Vagina (tissue), 2 donors: ENCODE data around the gene CDH1. TPM values are rescaled to one million over a fixed set of nuclear protein-coding genes. Genes with fewer than 3 reads are reported as not detected.
A peak's percentile ranks its signal among the peaks of the same experiment; 100 is the strongest.

Experiments used
- DNase-seq, 2 donors: peaks; one replicate each; pipeline ENCODE4 v3.0.0-alpha.2; 2017; ENCODE audit errors: extremely low spot score in 2 of 2
- H3K27ac ChIP-seq: fragments of 200-600 bp; sonication (generic); one replicate; pipeline ENCODE4 v1.5.1; 2019
- H3K27me3 ChIP-seq: fragments of 200-600 bp; sonication (generic); one replicate; pipeline ENCODE4 v1.5.1; 2019
- H3K36me3 ChIP-seq, 2 donors: fragments of 200-600 bp; sonication (generic); one replicate each; pipeline ENCODE4 v1.5.1; 2017 to 2019
- H3K4me1 ChIP-seq: fragments of 200-600 bp; sonication (generic); one replicate; pipeline ENCODE4 v1.5.1; 2019
- H3K4me3 ChIP-seq, 2 donors: fragments of 200-600 bp; sonication (generic); 1 replicate in 1 of 2; 2 replicates in 1 of 2; pipeline ENCODE4 v1.5.1; 2016 to 2019
- H3K9me3 ChIP-seq: fragments of 200-600 bp; sonication (generic); one replicate; pipeline ENCODE4 v1.5.1; 2019
- POLR2A ChIP-seq, 2 donors: fragments of 450-650 bp; IDR thresholded peaks; one replicate each; pipeline ENCODE4 v1.6.1; 2017; ENCODE audit warnings: antibody characterized with exemption in 2 of 2, mild to moderate bottlenecking in 2 of 2, moderate library complexity in 2 of 2
- POLR2AphosphoS5 ChIP-seq, 2 donors: sonication (generic); formaldehyde crosslinking; IDR thresholded peaks; one replicate each; pipeline ENCODE4 v1.9.0; 2017; ENCODE audit warnings: antibody characterized with exemption in 2 of 2, mild to moderate bottlenecking in 2 of 2, low read depth in 1 of 2; ENCODE audit not compliant: insufficient read depth in 1 of 2
- intact Hi-C: fragments of 100-400 bp; cut with DNase I; formaldehyde crosslinking; loops from one replicate; pipeline ENCODE4 v1.15.1; 2023
- total RNA-seq: library from RNA; depleted of rRNA; stranded (reverse); fragments of >200 nt; gene quantifications from one replicate; pipeline ENCODE4 v1.2.3, GENCODE V29; 2016
- TF ChIP-seq, protein P1 (sequence below), 3 experiments: fragments of 450-650 bp in 2 of 3; fragments of 200-600 bp in 1 of 3; sonication (generic) in 1 of 3; IDR thresholded peaks; one replicate each; pipeline ENCODE4 v1.5.1; 2017 to 2019; ENCODE audit warnings: antibody characterized with exemption in 3 of 3, mild to moderate bottlenecking in 2 of 3, moderate library complexity in 2 of 3

CDH1 gene
- total RNA-seq: 116 TPM

DNA sequence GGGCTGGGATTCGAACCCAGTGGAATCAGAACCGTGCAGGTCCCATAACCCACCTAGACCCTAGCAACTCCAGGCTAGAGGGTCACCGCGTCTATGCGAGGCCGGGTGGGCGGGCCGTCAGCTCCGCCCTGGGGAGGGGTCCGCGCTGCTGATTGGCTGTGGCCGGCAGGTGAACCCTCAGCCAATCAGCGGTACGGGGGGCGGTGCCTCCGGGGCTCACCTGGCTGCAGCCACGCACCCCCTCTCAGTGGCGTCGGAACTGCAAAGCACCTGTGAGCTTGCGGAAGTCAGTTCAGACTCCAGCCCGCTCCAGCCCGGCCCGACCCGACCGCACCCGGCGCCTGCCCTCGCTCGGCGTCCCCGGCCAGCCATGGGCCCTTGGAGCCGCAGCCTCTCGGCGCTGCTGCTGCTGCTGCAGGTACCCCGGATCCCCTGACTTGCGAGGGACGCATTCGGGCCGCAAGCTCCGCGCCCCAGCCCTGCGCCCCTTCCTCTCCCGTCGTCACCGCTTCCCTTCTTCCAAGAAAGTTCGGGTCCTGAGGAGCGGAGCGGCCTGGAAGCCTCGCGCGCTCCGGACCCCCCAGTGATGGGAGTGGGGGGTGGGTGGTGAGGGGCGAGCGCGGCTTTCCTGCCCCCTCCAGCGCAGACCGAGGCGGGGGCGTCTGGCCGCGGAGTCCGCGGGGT is at the start of gene CDH1:
Gene CDH1 (plus strand): TSS at position 247 of the 684 bp plus-strand sequence. CDS start 124 bp downstream, at position 371.
- no peak for DNase-seq
- Histone ChIP-seq H3K4me1 (peaks cover 17% of the 10 kb centered on the region), H3K36me3 (no peaks in the 10 kb centered on the region)

GRCh38 chr16:68689921-68690320 is 47.2 kb upstream of the CDH1 start:
- no peak for DNase-seq
- no peaks in the 10 kb centered on the region for H3K27me3 ChIP-seq
- H3K9me3 ChIP-seq: no peaks in the 10 kb centered on the region
- H3K27ac ChIP-seq: no peak overlapping the region
- no peak overlapping the region for H3K4me3 ChIP-seq
- TF ChIP-seq POLR2A (IDR thresholded peaks at IDR 0.05) (no peak), POLR2AphosphoS5 (IDR thresholded peaks at IDR 0.05; ENCODE audit: insufficient read depth in 1 of 2, low read depth in 1 of 2) (no peak)
- TF ChIP-seq, protein P1, sequence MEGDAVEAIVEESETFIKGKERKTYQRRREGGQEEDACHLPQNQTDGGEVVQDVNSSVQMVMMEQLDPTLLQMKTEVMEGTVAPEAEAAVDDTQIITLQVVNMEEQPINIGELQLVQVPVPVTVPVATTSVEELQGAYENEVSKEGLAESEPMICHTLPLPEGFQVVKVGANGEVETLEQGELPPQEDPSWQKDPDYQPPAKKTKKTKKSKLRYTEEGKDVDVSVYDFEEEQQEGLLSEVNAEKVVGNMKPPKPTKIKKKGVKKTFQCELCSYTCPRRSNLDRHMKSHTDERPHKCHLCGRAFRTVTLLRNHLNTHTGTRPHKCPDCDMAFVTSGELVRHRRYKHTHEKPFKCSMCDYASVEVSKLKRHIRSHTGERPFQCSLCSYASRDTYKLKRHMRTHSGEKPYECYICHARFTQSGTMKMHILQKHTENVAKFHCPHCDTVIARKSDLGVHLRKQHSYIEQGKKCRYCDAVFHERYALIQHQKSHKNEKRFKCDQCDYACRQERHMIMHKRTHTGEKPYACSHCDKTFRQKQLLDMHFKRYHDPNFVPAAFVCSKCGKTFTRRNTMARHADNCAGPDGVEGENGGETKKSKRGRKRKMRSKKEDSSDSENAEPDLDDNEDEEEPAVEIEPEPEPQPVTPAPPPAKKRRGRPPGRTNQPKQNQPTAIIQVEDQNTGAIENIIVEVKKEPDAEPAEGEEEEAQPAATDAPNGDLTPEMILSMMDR (IDR thresholded peaks at IDR 0.05): no peak
- H3K36me3 ChIP-seq: no peaks in the 10 kb centered on the region
- no peaks in the 10 kb centered on the region for H3K4me1 ChIP-seq
- intact Hi-C loops: loop anchor here (10.0 kb wide), 1 partner anchor 115 kb away; no protein-coding TSS in a partner anchor

More for the DNA sequence above, at the start of gene CDH1:
- TF ChIP-seq, protein P1 (IDR thresholded peaks at IDR 0.05): no peak
- TF ChIP-seq POLR2A (IDR thresholded peaks at IDR 0.05) (peak in 1 of 2 donors; percentile 26), POLR2AphosphoS5 (IDR thresholded peaks at IDR 0.05; ENCODE audit: insufficient read depth in 1 of 2, low read depth in 1 of 2) (peak in 1 of 2 donors; percentile 61)
- Histone ChIP-seq H3K4me3 (peak within 1 kb of the TSS; percentile 40 to 51), H3K27me3 (no peaks in the 10 kb centered on the region), H3K9me3 (no peaks in the 10 kb centered on the region), H3K27ac (peak within 1 kb of the TSS; percentile 72)
- intact Hi-C loops: no loop called here

GRCh38 chr16:68695575-68695974 is 41.5 kb upstream of the CDH1 start:
- H3K27me3 ChIP-seq: no peaks in the 10 kb centered on the region
- intact Hi-C loops: loop anchor here (10.0 kb wide), 1 partner anchor 121 kb away; no protein-coding TSS in a partner anchor
- H3K4me3 ChIP-seq: no peak overlapping the region
- H3K9me3 ChIP-seq: no peaks in the 10 kb centered on the region
- no peak for TF ChIP-seq POLR2A (IDR thresholded peaks at IDR 0.05)
- no peak for TF ChIP-seq POLR2AphosphoS5 (IDR thresholded peaks at IDR 0.05; ENCODE audit: insufficient read depth in 1 of 2, low read depth in 1 of 2)
- TF ChIP-seq, protein P1 (IDR thresholded peaks at IDR 0.05): no peak
- H3K36me3 ChIP-seq: no peaks in the 10 kb centered on the region
- H3K4me1 ChIP-seq: no peaks in the 10 kb centered on the region
- no peak overlapping the region for H3K27ac ChIP-seq
- no peak for DNase-seq

DNA sequence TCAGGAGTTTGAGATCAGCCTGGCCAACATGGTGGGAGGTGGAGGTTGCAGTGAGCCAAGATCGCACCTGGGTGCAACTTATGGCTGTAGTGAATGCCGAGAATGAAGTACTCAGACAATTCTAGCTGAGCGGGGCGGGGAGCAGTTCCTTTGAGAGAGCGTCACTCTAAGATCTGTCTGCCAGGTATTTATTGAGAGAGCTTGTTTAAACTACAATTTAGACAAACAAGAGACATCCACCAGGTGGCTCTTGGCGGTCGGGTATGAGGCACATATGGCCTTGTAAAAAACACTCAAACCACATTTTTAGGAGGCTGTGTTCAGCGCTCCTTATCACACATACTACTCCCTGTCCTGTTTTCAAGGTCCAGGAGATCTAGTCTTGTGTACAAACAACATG is 40.6 kb upstream of the CDH1 start:
- H3K36me3 ChIP-seq: no peaks in the 10 kb centered on the region
- no peak overlapping the region for H3K4me3 ChIP-seq
- intact Hi-C loops: loop anchor here (10.0 kb wide), 1 partner anchor 122 kb away; no protein-coding TSS in a partner anchor
- H3K27ac ChIP-seq: no peak overlapping the region
- TF ChIP-seq POLR2AphosphoS5 (IDR thresholded peaks at IDR 0.05; ENCODE audit: insufficient read depth in 1 of 2, low read depth in 1 of 2) (no peak), POLR2A (IDR thresholded peaks at IDR 0.05) (no peak)
- TF ChIP-seq, protein P1 (IDR thresholded peaks at IDR 0.05): no peak
- H3K9me3 ChIP-seq: no peaks in the 10 kb centered on the region
- no peaks in the 10 kb centered on the region for H3K4me1 ChIP-seq
- DNase-seq: no peak
- H3K27me3 ChIP-seq: no peaks in the 10 kb centered on the region

GRCh38 chr16:68698091-68698490 is 39.0 kb upstream of the CDH1 start:
- Histone ChIP-seq H3K27me3 (no peaks in the 10 kb centered on the region), H3K4me1 (no peaks in the 10 kb centered on the region), H3K27ac (no peak overlapping the region), H3K9me3 (no peaks in the 10 kb centered on the region), H3K4me3 (no peak overlapping the region), H3K36me3 (no peaks in the 10 kb centered on the region)
- TF ChIP-seq POLR2A (IDR thresholded peaks at IDR 0.05) (no peak), POLR2AphosphoS5 (IDR thresholded peaks at IDR 0.05; ENCODE audit: insufficient read depth in 1 of 2, low read depth in 1 of 2) (no peak)
- TF ChIP-seq, protein P1 (IDR thresholded peaks at IDR 0.05): no peak
- intact Hi-C loops: loop anchor here (10.0 kb wide), 1 partner anchor 123 kb away; no protein-coding TSS in a partner anchor
- no peak for DNase-seq
